Measurements from ENCODE around the gene USP21.

Gene USP21

DNA sequence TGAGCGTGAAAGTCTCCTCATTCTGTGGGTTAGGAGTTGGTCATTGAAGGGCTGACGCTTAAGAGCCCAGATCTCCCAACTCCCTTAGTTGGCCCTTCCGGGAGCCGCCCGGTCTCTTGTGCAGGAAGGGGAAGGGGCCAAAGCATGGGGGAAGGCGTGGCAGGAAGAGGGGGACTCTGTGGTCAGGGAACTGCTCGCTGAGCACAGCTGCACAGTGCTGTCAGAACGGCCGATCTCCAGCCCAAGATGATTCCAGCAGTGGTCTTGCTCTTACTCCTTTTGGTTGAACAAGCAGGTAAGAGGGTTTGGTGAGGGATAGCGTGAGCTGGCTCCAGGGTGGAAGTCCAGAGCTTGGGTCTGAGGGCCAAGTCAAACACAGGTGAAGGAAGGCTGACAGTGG lies 55.8 kb downstream of the USP21 start, which contains the start of gene FCER1G:
Gene FCER1G, plus strand, starts transcription at position 220 of the 400 bp plus-strand sequence. Its CDS starts 27 bp downstream, at position 247.
- no peak for DNase-seq (ENCODE audit: low read depth, low spot score)

Measured in activated naive CD8-positive, alpha-beta T cell treated with anti-CD3 and anti-CD28 coated beads, Interleukin-2, amount 50 U/mL, for 16 hours (primary cell).